ENCODE data around the gene ZNF334. TPM values are rescaled to one million over a fixed set of nuclear protein-coding genes. Genes with fewer than 3 reads are reported as not detected.

The ZNF334 gene
- polyA plus RNA-seq, 1 donor (not counting 4 experiments of a cell fraction or from before 2014, with no cell fraction given), result 1.3 TPM

DNA sequence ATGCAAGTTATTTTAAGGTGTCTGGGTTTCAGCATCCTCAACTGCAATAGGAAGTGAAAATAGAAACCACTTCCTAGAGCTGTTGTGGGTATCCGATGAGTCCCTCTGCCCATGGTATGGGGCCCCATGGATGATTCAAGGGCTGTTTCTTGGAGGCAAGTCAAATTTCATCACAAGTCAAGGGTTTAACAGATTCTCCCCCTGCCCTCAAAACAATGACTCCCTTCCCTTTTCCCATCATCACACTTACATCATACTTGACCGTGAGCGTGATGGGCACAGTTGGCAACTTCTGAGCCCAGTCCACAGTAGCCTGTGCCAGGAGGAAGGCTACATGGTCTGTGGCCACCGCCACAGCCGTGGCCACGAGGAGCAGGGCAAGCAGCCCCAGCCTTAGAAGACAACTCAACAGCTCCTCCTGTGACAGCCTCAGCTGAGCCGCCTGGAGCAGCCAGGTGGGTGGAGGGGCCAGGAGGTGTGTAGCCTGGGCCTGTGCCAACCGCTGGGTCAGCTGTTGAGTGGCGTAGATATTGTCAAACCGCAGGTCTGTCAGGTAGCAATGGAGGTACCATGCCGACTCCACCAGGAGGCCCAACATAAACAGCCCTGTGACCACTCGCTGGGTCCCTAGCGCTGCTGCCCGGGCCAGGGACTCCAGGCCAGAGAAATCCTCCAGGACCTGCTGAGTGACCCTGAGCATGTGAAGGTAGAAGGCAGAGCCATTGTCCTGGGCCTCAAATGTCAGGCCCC is 31.9 kb upstream of the ZNF334 start:
- Histone ChIP-seq H3K9me1 (ENCODE audit: control insufficient read depth, extremely low read depth, insufficient read depth, low read length) (no peaks in the 10 kb centered on the region), H3K4me3 (ENCODE audit: control insufficient read depth in 2 of 3, extremely low read depth in 1 of 3, insufficient read depth in 2 of 3, low read depth in 1 of 3, low read length in 3 of 3) (no peak overlapping the region), H3K9me3 (ENCODE audit: control insufficient read depth, low read depth, low read length) (no peaks in the 10 kb centered on the region), H3K27ac (ENCODE audit: control insufficient read depth, insufficient read depth, low read length) (no peak overlapping the region), H3K27me3 (ENCODE audit: control insufficient read depth, extremely low read depth, insufficient read depth, low read length) (peaks cover 7% of the 10 kb centered on the region), H4K20me1 (ENCODE audit: control insufficient read depth, extremely low read depth, insufficient read depth, low read length) (no peaks in the 10 kb centered on the region), H3K79me2 (ENCODE audit: control insufficient read depth, insufficient read depth, low read length) (no peaks in the 10 kb centered on the region), H3K4me1 (ENCODE audit: control insufficient read depth, extremely low read depth, insufficient read depth, low read length) (no peaks in the 10 kb centered on the region), H3K9ac (ENCODE audit: control insufficient read depth, extremely low read depth, insufficient read depth, low read length) (no peak overlapping the region), H2AFZ (ENCODE audit: control insufficient read depth, low read length) (no peak overlapping the region), H3K4me2 (ENCODE audit: control insufficient read depth, extremely low read depth, insufficient read depth, low read depth, low read length) (no peak overlapping the region), H3K36me3 (ENCODE audit: control insufficient read depth in 2 of 2, extremely low read depth in 1 of 2, insufficient read depth in 2 of 2, low read length in 2 of 2) (no peaks in the 10 kb centered on the region)
- FAIRE-seq (no peak), DNase-seq (ENCODE audit: low read depth, low spot score) (no peak)
- TF ChIP-seq, protein P1, sequence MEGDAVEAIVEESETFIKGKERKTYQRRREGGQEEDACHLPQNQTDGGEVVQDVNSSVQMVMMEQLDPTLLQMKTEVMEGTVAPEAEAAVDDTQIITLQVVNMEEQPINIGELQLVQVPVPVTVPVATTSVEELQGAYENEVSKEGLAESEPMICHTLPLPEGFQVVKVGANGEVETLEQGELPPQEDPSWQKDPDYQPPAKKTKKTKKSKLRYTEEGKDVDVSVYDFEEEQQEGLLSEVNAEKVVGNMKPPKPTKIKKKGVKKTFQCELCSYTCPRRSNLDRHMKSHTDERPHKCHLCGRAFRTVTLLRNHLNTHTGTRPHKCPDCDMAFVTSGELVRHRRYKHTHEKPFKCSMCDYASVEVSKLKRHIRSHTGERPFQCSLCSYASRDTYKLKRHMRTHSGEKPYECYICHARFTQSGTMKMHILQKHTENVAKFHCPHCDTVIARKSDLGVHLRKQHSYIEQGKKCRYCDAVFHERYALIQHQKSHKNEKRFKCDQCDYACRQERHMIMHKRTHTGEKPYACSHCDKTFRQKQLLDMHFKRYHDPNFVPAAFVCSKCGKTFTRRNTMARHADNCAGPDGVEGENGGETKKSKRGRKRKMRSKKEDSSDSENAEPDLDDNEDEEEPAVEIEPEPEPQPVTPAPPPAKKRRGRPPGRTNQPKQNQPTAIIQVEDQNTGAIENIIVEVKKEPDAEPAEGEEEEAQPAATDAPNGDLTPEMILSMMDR (optimal IDR thresholded peaks at IDR 0.05 in 1 of 3, IDR thresholded peaks at IDR 0.05 in 1 of 3, conservative IDR thresholded peaks at IDR 0.05 in 1 of 3; ENCODE audit: extremely low read depth in 1 of 3, insufficient read depth in 2 of 3, low read length in 3 of 3), result no peak
- no peak for TF ChIP-seq EZH2 (IDR thresholded peaks at IDR 0.05; ENCODE audit: low read length)
- dilution Hi-C loops (cut with MboI; ENCODE audit: extremely low pct_ligation_motif_present, low sequenced_read_pairs), result no loop called here

GRCh38 chr20:46544576-46544975 is 31.2 kb upstream of the ZNF334 start:
- H3K9me3 ChIP-seq (ENCODE audit: control insufficient read depth, low read depth, low read length), result no peaks in the 10 kb centered on the region
- dilution Hi-C loops (cut with MboI; ENCODE audit: extremely low pct_ligation_motif_present, low sequenced_read_pairs), result no loop called here
- no peaks in the 10 kb centered on the region for H3K36me3 ChIP-seq (ENCODE audit: control insufficient read depth in 2 of 2, extremely low read depth in 1 of 2, insufficient read depth in 2 of 2, low read length in 2 of 2)
- TF ChIP-seq, protein P1 (optimal IDR thresholded peaks at IDR 0.05 in 1 of 3, IDR thresholded peaks at IDR 0.05 in 1 of 3, conservative IDR thresholded peaks at IDR 0.05 in 1 of 3; ENCODE audit: extremely low read depth in 1 of 3, insufficient read depth in 2 of 3, low read length in 3 of 3), result no peak
- no peaks in the 10 kb centered on the region for H3K79me2 ChIP-seq (ENCODE audit: control insufficient read depth, insufficient read depth, low read length)
- no peak for DNase-seq (ENCODE audit: low read depth, low spot score)
- H3K9me1 ChIP-seq (ENCODE audit: control insufficient read depth, extremely low read depth, insufficient read depth, low read length), result no peaks in the 10 kb centered on the region
- FAIRE-seq, result no peak
- no peak overlapping the region for H3K27ac ChIP-seq (ENCODE audit: control insufficient read depth, insufficient read depth, low read length)
- H3K4me2 ChIP-seq (ENCODE audit: control insufficient read depth, extremely low read depth, insufficient read depth, low read depth, low read length), result no peak overlapping the region
- no peak overlapping the region for H3K9ac ChIP-seq (ENCODE audit: control insufficient read depth, extremely low read depth, insufficient read depth, low read length)
- H3K4me1 ChIP-seq (ENCODE audit: control insufficient read depth, extremely low read depth, insufficient read depth, low read length), result no peaks in the 10 kb centered on the region
- no peak overlapping the region for H3K4me3 ChIP-seq (ENCODE audit: control insufficient read depth in 2 of 3, extremely low read depth in 1 of 3, insufficient read depth in 2 of 3, low read depth in 1 of 3, low read length in 3 of 3)
- no peak overlapping the region for H2AFZ ChIP-seq (ENCODE audit: control insufficient read depth, low read length)
- peaks cover 7% of the 10 kb centered on the region for H3K27me3 ChIP-seq (ENCODE audit: control insufficient read depth, extremely low read depth, insufficient read depth, low read length)
- no peaks in the 10 kb centered on the region for H4K20me1 ChIP-seq (ENCODE audit: control insufficient read depth, extremely low read depth, insufficient read depth, low read length)
